Esophagus muscularis mucosa (tissue), 4 donors: ENCODE results near the gene C16orf96. TPM values are rescaled to one million over a fixed set of nuclear protein-coding genes. Genes with fewer than 3 reads are reported as not detected.

Experiments used
- DNase-seq: peaks from one replicate; pipeline ENCODE4 v3.0.0-alpha.2; 2017; ENCODE audit errors: extremely low spot score
- H3K27ac ChIP-seq, 4 donors: fragments of 200-600 bp; sonication (generic); replicated peaks in 1 of 4; 1 replicate in 3 of 4; 2 replicates in 1 of 4; pipeline ENCODE4 v1.5.1; 2016 to 2019; ENCODE audit warnings: mild to moderate bottlenecking in 1 of 4
- H3K27me3 ChIP-seq, 4 donors: fragments of 200-600 bp; sonication (generic); one replicate each; pipeline versions ENCODE4 v1.5.1 to v1.6.0; 2016 to 2019
- H3K36me3 ChIP-seq, 4 donors: fragments of 200-600 bp; sonication (generic); one replicate each; pipeline ENCODE4 v1.5.1; 2016 to 2019
- H3K4me1 ChIP-seq, 4 donors: fragments of 200-600 bp; sonication (generic); one replicate each; pipeline ENCODE4 v1.5.1; 2016 to 2019
- H3K4me3 ChIP-seq, 4 donors: fragments of 200-600 bp; sonication (generic); 1 replicate in 2 of 4; 2 replicates in 2 of 4; pipeline ENCODE4 v1.5.1; 2016 to 2019; ENCODE audit warnings: mild to moderate bottlenecking in 4 of 4, moderate library complexity in 1 of 4
- H3K9me3 ChIP-seq, 4 donors: fragments of 200-600 bp; sonication (generic); 1 replicate in 3 of 4; 2 replicates in 1 of 4; pipeline ENCODE4 v1.5.1; 2016 to 2019
- CTCF ChIP-seq, 3 experiments: fragments of 200-600 bp in 2 of 3; fragments of 450-650 bp in 1 of 3; sonication (generic) in 2 of 3; IDR thresholded peaks; one replicate each; pipeline ENCODE4 v1.5.1; 2017 to 2019; ENCODE audit warnings: antibody characterized with exemption in 3 of 3, mild to moderate bottlenecking in 2 of 3, moderate library complexity in 1 of 3
- EP300 ChIP-seq: sonication (generic); formaldehyde crosslinking; IDR thresholded peaks from one replicate; pipeline ENCODE4 v1.6.1; 2017; ENCODE audit warnings: antibody characterized with exemption
- POLR2A ChIP-seq: fragments of 450-650 bp; IDR thresholded peaks from one replicate; pipeline ENCODE4 v1.6.1; 2017; ENCODE audit warnings: antibody characterized with exemption, moderate library complexity, mild to moderate bottlenecking, low read depth
- POLR2AphosphoS5 ChIP-seq, 2 donors: sonication (generic); formaldehyde crosslinking; IDR thresholded peaks; one replicate each; pipeline ENCODE4 v1.6.1; 2017; ENCODE audit warnings: antibody characterized with exemption in 2 of 2
- WGBS: methylation state at CpG from one replicate; pipeline ENCODE4 v1.1.5; 2018; 5-methylcytosine and 5-hydroxymethylcytosine counted together
- intact Hi-C: fragments of 100-400 bp; cut with DNase I; formaldehyde crosslinking; loops from one replicate; pipeline ENCODE4 v1.15.1; 2023
- total RNA-seq, 4 donors: library from RNA; depleted of rRNA; stranded (reverse); fragments of >200 nt; gene quantifications; one replicate each; pipeline versions ENCODE4 v1.1.0 to v1.2.1, GENCODE V29; 2016

Gene C16orf96
- total RNA-seq, 4 donors from 2014 or later = not detected

GRCh38 chr16:4517812-4518680 lies 38.1 kb upstream of the C16orf96 start:
- 76% methylated on average over 10 of the region's 12 CpGs for WGBS
- H3K27ac ChIP-seq = no peak overlapping the region
- TF ChIP-seq CTCF (IDR thresholded peaks at IDR 0.05) = peak; percentile 36 to 51 (median 39)
- TF ChIP-seq POLR2A = no peak
- no peak for TF ChIP-seq POLR2AphosphoS5 (IDR thresholded peaks at IDR 0.05)
- TF ChIP-seq EP300 = no peak
- no peak overlapping the region for H3K4me3 ChIP-seq
- H3K36me3 ChIP-seq = peaks cover 0 to 23% (median 16%) of the 10 kb centered on the region in 4 donors
- H3K9me3 ChIP-seq = no peaks in the 10 kb centered on the region
- intact Hi-C loops = no loop called here
- H3K4me1 ChIP-seq = peaks cover 39 to 63% (median 51%) of the 10 kb centered on the region in 4 donors
- no peaks in the 10 kb centered on the region for H3K27me3 ChIP-seq
- no peak for DNase-seq

- H3K9me3 ChIP-seq = no peaks in the 10 kb centered on the region
- no peaks in the 10 kb centered on the region for H3K27me3 ChIP-seq
- DNase-seq = no peak
- WGBS = 84% methylated on average over 12 of the region's 15 CpGs
- H3K4me1 ChIP-seq = peaks cover 34 to 49% (median 39%) of the 10 kb centered on the region in 4 donors
- H3K27ac ChIP-seq = no peak overlapping the region
- no peak overlapping the region for H3K4me3 ChIP-seq
- H3K36me3 ChIP-seq = peaks cover 0 to 18% (median 6%) of the 10 kb centered on the region in 4 donors
- TF ChIP-seq POLR2A (no peak), EP300 (no peak), POLR2AphosphoS5 (IDR thresholded peaks at IDR 0.05) (no peak), CTCF (IDR thresholded peaks at IDR 0.05) (no peak)
- intact Hi-C loops = no loop called here
These were observed 36.7 kb upstream of the C16orf96 start for GRCh38 chr16:4519274-4520058.

- no peak for TF ChIP-seq POLR2A
- no peak for TF ChIP-seq POLR2AphosphoS5 (IDR thresholded peaks at IDR 0.05)
- TF ChIP-seq CTCF (IDR thresholded peaks at IDR 0.05) = no peak
- TF ChIP-seq EP300 = no peak
- H3K9me3 ChIP-seq = no peaks in the 10 kb centered on the region
- WGBS = 72% methylated on average over 7 of the region's 7 CpGs
These were observed 35.2 kb upstream of the C16orf96 start for GRCh38 chr16:4520913-4521312.

GRCh38 chr16:4522051-4522581 lies 34.0 kb upstream of the C16orf96 start:
- H3K27me3 ChIP-seq = no peaks in the 10 kb centered on the region
- intact Hi-C loops = no loop called here
- peaks cover 0 to 18% (median 6%) of the 10 kb centered on the region in 4 donors for H3K36me3 ChIP-seq
- H3K27ac ChIP-seq = peak overlapping the region in 1 of 4 donors; percentile 36
- H3K4me1 ChIP-seq = peaks cover 24 to 42% (median 32%) of the 10 kb centered on the region in 4 donors
- WGBS = 46% methylated on average over 5 of the region's 8 CpGs
- no peak for TF ChIP-seq EP300
- TF ChIP-seq CTCF (IDR thresholded peaks at IDR 0.05) = no peak
- no peak for TF ChIP-seq POLR2AphosphoS5 (IDR thresholded peaks at IDR 0.05)
- no peak for TF ChIP-seq POLR2A
- no peak for DNase-seq
- no peak overlapping the region for H3K4me3 ChIP-seq
- H3K9me3 ChIP-seq = no peaks in the 10 kb centered on the region

More at GRCh38 chr16:4520913-4521312, 35.2 kb upstream of the C16orf96 start:
- Histone ChIP-seq H3K4me1 (peaks cover 31 to 46% (median 35%) of the 10 kb centered on the region in 4 donors), H3K27ac (no peak overlapping the region), H3K27me3 (no peaks in the 10 kb centered on the region), H3K36me3 (peaks cover 0 to 18% (median 6%) of the 10 kb centered on the region in 4 donors), H3K4me3 (no peak overlapping the region)
- DNase-seq = no peak
- intact Hi-C loops = no loop called here
